Measurements from ENCODE around the gene PTCH2.
A peak's percentile ranks its signal among the peaks of the same experiment; 100 is the strongest.

PTCH2 gene

GRCh38 chr1:44805311-44806024 lies 37.6 kb downstream of the PTCH2 start:
- peak; percentile 75 for DNase-seq (ENCODE audit: low spot score)
- TF ChIP-seq CTCF (IDR thresholded peaks at IDR 0.05), result no peak
- Histone ChIP-seq H3K27ac (peak overlapping the region; percentile 100), H3K4me3 (no peak overlapping the region)

- H3K4me3 ChIP-seq, result peak overlapping the region; percentile 93
- peak overlapping the region; percentile 56 to 97 for H3K27ac ChIP-seq
- DNase-seq (ENCODE audit: low spot score), result no peak
- no peak for TF ChIP-seq CTCF (IDR thresholded peaks at IDR 0.05)
Measured at GRCh38 chr1:44803312-44804095, 39.5 kb downstream of the PTCH2 start.

- peak overlapping the region; percentile 56 to 97 for H3K27ac ChIP-seq
- no peak for TF ChIP-seq CTCF (IDR thresholded peaks at IDR 0.05)
- DNase-seq (ENCODE audit: low spot score), result no peak
- peak overlapping the region; percentile 93 for H3K4me3 ChIP-seq
Measured at GRCh38 chr1:44803062-44803311, 40.1 kb downstream of the PTCH2 start.

GRCh38 chr1:44802306-44803061 lies 40.6 kb downstream of the PTCH2 start:
- no peak for TF ChIP-seq CTCF (IDR thresholded peaks at IDR 0.05)
- Histone ChIP-seq H3K27ac (peak overlapping the region; percentile 56 to 97), H3K4me3 (peak overlapping the region; percentile 93)
- DNase-seq (ENCODE audit: low spot score), result no peak

- Histone ChIP-seq H3K4me3 (peak overlapping the region; percentile 93), H3K27ac (peak overlapping the region; percentile 56 to 97)
- no peak for DNase-seq (ENCODE audit: low spot score)
- TF ChIP-seq CTCF (IDR thresholded peaks at IDR 0.05), result no peak
Measured at GRCh38 chr1:44801491-44802305, 41.4 kb downstream of the PTCH2 start.

GRCh38 chr1:44799770-44800584 lies 43.1 kb downstream of the PTCH2 start, which contains the start of gene PLK3:
Gene PLK3, plus strand, starts transcription at chr1:44800377. Its CDS starts 87 bp downstream, at chr1:44800464.
- TF ChIP-seq CTCF (IDR thresholded peaks at IDR 0.05), result peak; percentile 87
- DNase-seq (ENCODE audit: low spot score), result peak; percentile 99
- Histone ChIP-seq H3K27ac (peak within 1 kb of the TSS; percentile 90 to 97), H3K4me3 (peak within 1 kb of the TSS; percentile 93)
